Measurements from ENCODE around the gene VPS37D. TPM values are rescaled to one million over a fixed set of nuclear protein-coding genes. Genes with fewer than 3 reads are reported as not detected.
"Not testable (repeated sequence)": the region's sequence is repeated elsewhere in the genome, so short reads cannot be mapped to it uniquely, and the experiment has no call there.

The VPS37D gene
- 4.9 to 6.6 TPM (median 6.2 TPM) in 3 replicates for total RNA-seq
- long read RNA-seq, partial matches to known transcripts, result 0 of 5 reads
- long read RNA-seq, other reads (novel, unspliced or antisense), result 1 of 5 reads

GRCh38 chr7:73667344-73668102 is at the start of gene VPS37D:
TSS of gene VPS37D (plus strand) at chr7:73667831. CDS start at chr7:73667959, 128 bp downstream.
- Mint-ChIP-seq H3K36me3 (ENCODE audit: low read depth) (peaks cover 1% of the 10 kb centered on the region), H3K4me3 (ENCODE audit: unreplicated experiment) (peak within 1 kb of the TSS; percentile 82), H3K27ac (ENCODE audit: unreplicated experiment) (peak within 1 kb of the TSS; percentile 59)

GRCh38 chr7:73618538-73618937 is 49.1 kb upstream of the VPS37D start:
- TF ChIP-seq CTCF (IDR thresholded peaks at IDR 0.05), result no peak
- Mint-ChIP-seq H3K4me3 (ENCODE audit: unreplicated experiment) (no peak overlapping the region), H3K36me3 (ENCODE audit: low read depth) (no peaks in the 10 kb centered on the region), H3K27ac (ENCODE audit: unreplicated experiment) (no peak overlapping the region), H3K9me3 (ENCODE audit: low read depth) (no peaks in the 10 kb centered on the region), H3K27me3 (ENCODE audit: low read depth) (peaks cover 13% of the 10 kb centered on the region), H3K4me1 (ENCODE audit: low read depth) (peaks cover 2% of the 10 kb centered on the region)
- DNase-seq (ENCODE audit: low spot score), result no peak

More at GRCh38 chr7:73667344-73668102, at the start of gene VPS37D:
- peak; percentile 85 for TF ChIP-seq CTCF (IDR thresholded peaks at IDR 0.05)
- Mint-ChIP-seq H3K4me1 (ENCODE audit: low read depth) (peaks cover 18% of the 10 kb centered on the region), H3K9me3 (ENCODE audit: low read depth) (peaks cover 7% of the 10 kb centered on the region), H3K27me3 (ENCODE audit: low read depth) (peaks cover 5% of the 10 kb centered on the region)
- peak; percentile 91 for DNase-seq (ENCODE audit: low spot score)

- not testable (repeated sequence) for H3K36me3 Mint-ChIP-seq (ENCODE audit: low read depth); H3K9me3 Mint-ChIP-seq (ENCODE audit: low read depth); H3K4me3 Mint-ChIP-seq (ENCODE audit: unreplicated experiment); H3K4me1 Mint-ChIP-seq (ENCODE audit: low read depth); DNase-seq (ENCODE audit: low spot score); H3K27ac Mint-ChIP-seq (ENCODE audit: unreplicated experiment)
- H3K27me3 Mint-ChIP-seq (ENCODE audit: low read depth), result peaks cover 13% of the 10 kb centered on the region
These were observed 48.2 kb upstream of the VPS37D start for GRCh38 chr7:73619394-73619793.

GRCh38 chr7:73621168-73622063 is 46.2 kb upstream of the VPS37D start:
- Mint-ChIP-seq H3K27ac (ENCODE audit: unreplicated experiment) (no peak overlapping the region), H3K9me3 (ENCODE audit: low read depth) (no peaks in the 10 kb centered on the region), H3K27me3 (ENCODE audit: low read depth) (peaks cover 12% of the 10 kb centered on the region), H3K36me3 (ENCODE audit: low read depth) (no peaks in the 10 kb centered on the region), H3K4me3 (ENCODE audit: unreplicated experiment) (no peak overlapping the region), H3K4me1 (ENCODE audit: low read depth) (peaks cover 5% of the 10 kb centered on the region)
- no peak for TF ChIP-seq CTCF (IDR thresholded peaks at IDR 0.05)
- DNase-seq (ENCODE audit: low spot score), result no peak

- Mint-ChIP-seq H3K4me3 (ENCODE audit: unreplicated experiment) (no peak overlapping the region), H3K27ac (ENCODE audit: unreplicated experiment) (no peak overlapping the region), H3K27me3 (ENCODE audit: low read depth) (peaks cover 13% of the 10 kb centered on the region), H3K36me3 (ENCODE audit: low read depth) (no peaks in the 10 kb centered on the region), H3K4me1 (ENCODE audit: low read depth) (peaks cover 5% of the 10 kb centered on the region), H3K9me3 (ENCODE audit: low read depth) (no peaks in the 10 kb centered on the region)
- TF ChIP-seq CTCF (IDR thresholded peaks at IDR 0.05), result no peak
- no peak for DNase-seq (ENCODE audit: low spot score)
These were observed 45.1 kb upstream of the VPS37D start for GRCh38 chr7:73622527-73622908.

Data from chondrocyte (in vitro differentiated cells).